ENCODE results near the gene UGP2.
"Not testable (repeated sequence)": the region's sequence is repeated elsewhere in the genome, so short reads cannot be mapped to it uniquely, and the experiment has no call there.

The UGP2 gene

GRCh38 chr2:63903003-63903402 is 61.3 kb downstream of the UGP2 start:
- in situ Hi-C loops (cut with MboI; ENCODE audit: low pct_unique_long_range_greater_than_20kb, low sequenced_read_pairs, unreplicated experiment): no loop called here
- TF ChIP-seq, protein P1, sequence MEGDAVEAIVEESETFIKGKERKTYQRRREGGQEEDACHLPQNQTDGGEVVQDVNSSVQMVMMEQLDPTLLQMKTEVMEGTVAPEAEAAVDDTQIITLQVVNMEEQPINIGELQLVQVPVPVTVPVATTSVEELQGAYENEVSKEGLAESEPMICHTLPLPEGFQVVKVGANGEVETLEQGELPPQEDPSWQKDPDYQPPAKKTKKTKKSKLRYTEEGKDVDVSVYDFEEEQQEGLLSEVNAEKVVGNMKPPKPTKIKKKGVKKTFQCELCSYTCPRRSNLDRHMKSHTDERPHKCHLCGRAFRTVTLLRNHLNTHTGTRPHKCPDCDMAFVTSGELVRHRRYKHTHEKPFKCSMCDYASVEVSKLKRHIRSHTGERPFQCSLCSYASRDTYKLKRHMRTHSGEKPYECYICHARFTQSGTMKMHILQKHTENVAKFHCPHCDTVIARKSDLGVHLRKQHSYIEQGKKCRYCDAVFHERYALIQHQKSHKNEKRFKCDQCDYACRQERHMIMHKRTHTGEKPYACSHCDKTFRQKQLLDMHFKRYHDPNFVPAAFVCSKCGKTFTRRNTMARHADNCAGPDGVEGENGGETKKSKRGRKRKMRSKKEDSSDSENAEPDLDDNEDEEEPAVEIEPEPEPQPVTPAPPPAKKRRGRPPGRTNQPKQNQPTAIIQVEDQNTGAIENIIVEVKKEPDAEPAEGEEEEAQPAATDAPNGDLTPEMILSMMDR (IDR thresholded peaks at IDR 0.05; ENCODE audit: extremely low read depth, insufficient read depth, missing control alignments): no peak
- peak; percentile 22 for DNase-seq (ENCODE audit: low spot score)

GRCh38 chr2:63914311-63914710 is 72.6 kb downstream of the UGP2 start:
- in situ Hi-C loops (cut with MboI; ENCODE audit: low pct_unique_long_range_greater_than_20kb, low sequenced_read_pairs, unreplicated experiment): no loop called here
- TF ChIP-seq, protein P1 (IDR thresholded peaks at IDR 0.05; ENCODE audit: extremely low read depth, insufficient read depth, missing control alignments): no peak
- DNase-seq (ENCODE audit: low spot score): no peak

DNA sequence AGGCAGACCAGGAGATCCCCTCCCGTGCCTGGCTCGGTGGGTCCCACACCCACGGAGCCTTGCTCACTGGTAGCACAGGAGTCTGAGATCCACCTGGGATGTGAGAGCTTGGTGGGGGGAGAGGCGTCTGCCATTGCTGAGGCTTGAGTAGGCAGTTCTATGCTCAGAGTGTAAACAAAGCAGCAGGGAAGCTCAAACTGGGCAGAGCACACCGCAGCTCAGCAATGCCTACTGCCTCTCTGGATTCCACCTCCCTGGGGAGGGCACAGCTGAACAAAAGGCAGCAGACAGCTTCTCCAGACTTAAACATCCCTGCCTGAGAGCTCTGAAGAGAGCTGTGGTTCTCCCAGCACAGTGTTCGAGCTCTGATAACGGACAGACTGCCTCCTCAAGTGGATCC is 85.1 kb downstream of the UGP2 start:
- no peak for DNase-seq (ENCODE audit: low spot score)
- TF ChIP-seq, protein P1 (IDR thresholded peaks at IDR 0.05; ENCODE audit: extremely low read depth, insufficient read depth, missing control alignments): no peak
- in situ Hi-C loops (cut with MboI; ENCODE audit: low pct_unique_long_range_greater_than_20kb, low sequenced_read_pairs, unreplicated experiment): no loop called here

- DNase-seq (ENCODE audit: low spot score); in situ Hi-C loops (cut with MboI; ENCODE audit: low pct_unique_long_range_greater_than_20kb, low sequenced_read_pairs, unreplicated experiment): not testable (repeated sequence)
Measured at GRCh38 chr2:63932104-63932503, 90.4 kb downstream of the UGP2 start.
